ENCODE measurements around the gene EPB41L5. TPM values are rescaled to one million over a fixed set of nuclear protein-coding genes. Genes with fewer than 3 reads are reported as not detected.

Gene EPB41L5
- total and polyA plus RNA-seq, 2 donors (not counting 3 experiments of a cell fraction or from before 2014, with no cell fraction given): 8.4 to 13.6 TPM

DNA sequence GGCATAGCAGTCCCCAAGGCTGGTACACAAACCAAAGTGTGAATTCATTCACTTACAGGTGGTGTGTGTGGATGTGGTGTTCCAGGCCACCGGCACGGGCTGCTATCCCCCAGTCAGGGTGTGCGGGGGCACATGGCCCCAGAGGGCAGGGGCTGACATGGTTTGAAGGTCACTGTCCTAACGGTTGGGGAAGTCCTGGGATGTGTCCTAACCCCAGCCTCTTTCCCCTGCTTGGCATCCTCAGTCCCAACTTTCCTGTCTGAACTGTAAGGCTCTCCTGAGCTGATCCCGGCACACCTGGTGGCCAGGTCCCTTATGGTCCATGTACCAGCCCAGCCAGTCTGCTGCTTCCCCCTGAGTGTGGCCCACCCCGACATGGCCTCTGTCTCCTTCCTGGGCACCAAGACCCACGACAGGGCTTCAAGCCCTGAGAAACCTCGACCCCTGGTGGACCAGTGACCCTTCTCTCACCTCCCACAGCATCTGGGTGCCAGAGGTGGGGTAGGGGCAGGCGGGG, 212.7 kb downstream of the EPB41L5 start:
- H2AFZ ChIP-seq (ENCODE audit: low read depth, low read length): no peak overlapping the region
- H3K9ac ChIP-seq (replicated peaks; ENCODE audit: extremely low read depth, insufficient read depth, low read length): no peak overlapping the region
- H3K27me3 ChIP-seq (ENCODE audit: control insufficient read depth in 2 of 2, insufficient read depth in 2 of 2, low read length in 2 of 2): peaks cover 0 to 3% of the 10 kb centered on the region in 2 experiments
- FAIRE-seq (no peak), DNase-seq (ENCODE audit: low read depth, low spot score) (no peak)
- intact Hi-C loops (cut with micrococcal nuclease) (no loop called here), dilution Hi-C loops (cut with MboI; ENCODE audit: extremely low pct_ligation_motif_present, low sequenced_read_pairs) (no loop called here)
- no peak overlapping the region for H3K4me2 ChIP-seq (ENCODE audit: insufficient read depth, low read length)
- ChIA-PET POLR2A (no interaction called here), CTCF (interaction anchor here (1.0 to 3.1 kb wide), 3 partner anchors 15 to 89 kb away, joined by 3 to 18 read pairs (median 6); no protein-coding TSS in a partner anchor)
- H3K27ac ChIP-seq (ENCODE audit: insufficient read depth, low read depth, low read length): no peak overlapping the region
- no peaks in the 10 kb centered on the region for H3K9me1 ChIP-seq (replicated peaks; ENCODE audit: control insufficient read depth, extremely low read depth, insufficient read depth, low read length)
- peaks cover 17% of the 10 kb centered on the region for H3K4me1 ChIP-seq (ENCODE audit: control insufficient read depth, extremely low read depth, insufficient read depth, low read length)
- no TSS peak for BruUV-seq (replicated peaks)
- H3K79me2 ChIP-seq (ENCODE audit: control insufficient read depth, insufficient read depth, low read length): peaks cover 11% of the 10 kb centered on the region
- TF ChIP-seq JUN (IDR thresholded peaks at IDR 0.05; ENCODE audit: borderline replicate concordance, insufficient read depth, insufficient read length, low read depth): no peak
- TF ChIP-seq, protein P1, sequence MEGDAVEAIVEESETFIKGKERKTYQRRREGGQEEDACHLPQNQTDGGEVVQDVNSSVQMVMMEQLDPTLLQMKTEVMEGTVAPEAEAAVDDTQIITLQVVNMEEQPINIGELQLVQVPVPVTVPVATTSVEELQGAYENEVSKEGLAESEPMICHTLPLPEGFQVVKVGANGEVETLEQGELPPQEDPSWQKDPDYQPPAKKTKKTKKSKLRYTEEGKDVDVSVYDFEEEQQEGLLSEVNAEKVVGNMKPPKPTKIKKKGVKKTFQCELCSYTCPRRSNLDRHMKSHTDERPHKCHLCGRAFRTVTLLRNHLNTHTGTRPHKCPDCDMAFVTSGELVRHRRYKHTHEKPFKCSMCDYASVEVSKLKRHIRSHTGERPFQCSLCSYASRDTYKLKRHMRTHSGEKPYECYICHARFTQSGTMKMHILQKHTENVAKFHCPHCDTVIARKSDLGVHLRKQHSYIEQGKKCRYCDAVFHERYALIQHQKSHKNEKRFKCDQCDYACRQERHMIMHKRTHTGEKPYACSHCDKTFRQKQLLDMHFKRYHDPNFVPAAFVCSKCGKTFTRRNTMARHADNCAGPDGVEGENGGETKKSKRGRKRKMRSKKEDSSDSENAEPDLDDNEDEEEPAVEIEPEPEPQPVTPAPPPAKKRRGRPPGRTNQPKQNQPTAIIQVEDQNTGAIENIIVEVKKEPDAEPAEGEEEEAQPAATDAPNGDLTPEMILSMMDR (IDR thresholded peaks at IDR 0.05; ENCODE audit: extremely low read depth in 1 of 2, insufficient read depth in 1 of 2, low read depth in 1 of 2, low read length in 2 of 2): no peak
- TF ChIP-seq, protein P2, sequence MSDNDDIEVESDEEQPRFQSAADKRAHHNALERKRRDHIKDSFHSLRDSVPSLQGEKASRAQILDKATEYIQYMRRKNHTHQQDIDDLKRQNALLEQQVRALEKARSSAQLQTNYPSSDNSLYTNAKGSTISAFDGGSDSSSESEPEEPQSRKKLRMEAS (IDR thresholded peaks at IDR 0.05; ENCODE audit: insufficient read depth, insufficient read length): no peak
- TF ChIP-seq GATA2 (IDR thresholded peaks at IDR 0.05; ENCODE audit: insufficient read depth, insufficient read length, low read depth, low read length): no peak
- no peak for TF ChIP-seq FOS (IDR thresholded peaks at IDR 0.05; ENCODE audit: borderline replicate concordance, insufficient read depth, low read length)
- TF ChIP-seq POLR2AphosphoS5 (IDR thresholded peaks at IDR 0.05; ENCODE audit: insufficient read depth, low read depth, low read length): no peak
- no peak for TF ChIP-seq EZH2 (IDR thresholded peaks at IDR 0.05; ENCODE audit: borderline replicate concordance, low read depth, low read length, severe bottlenecking)
- no peak for TF ChIP-seq POLR2A (IDR thresholded peaks at IDR 0.05; ENCODE audit: low read depth, low read length)
- TF ChIP-seq MYC (IDR thresholded peaks at IDR 0.05; ENCODE audit: low read depth, low read length): no peak
- H3K9me3 ChIP-seq (replicated peaks; ENCODE audit: control insufficient read depth, insufficient read depth, low read length): no peaks in the 10 kb centered on the region
- no peak overlapping the region for H3K4me3 ChIP-seq (replicated peaks in 1 of 3; ENCODE audit: insufficient read depth in 1 of 3, low read depth in 1 of 3, low read length in 3 of 3)
- H4K20me1 ChIP-seq (replicated peaks; ENCODE audit: control insufficient read depth, extremely low read depth, insufficient read depth, low read length): no peaks in the 10 kb centered on the region
- no peaks in the 10 kb centered on the region for H3K36me3 ChIP-seq (ENCODE audit: control insufficient read depth in 2 of 2, extremely low read depth in 1 of 2, insufficient read depth in 2 of 2, low read length in 2 of 2)
